ENCODE data around the gene CACNG1. TPM values are rescaled to one million over a fixed set of nuclear protein-coding genes. Genes with fewer than 3 reads are reported as not detected.

CACNG1 gene
- total RNA-seq = not detected in 2 replicates

GRCh38 chr17:67044016-67044772 lies at the start of gene CACNG1:
CACNG1 (plus strand) TSS chr17:67044554; CDS start chr17:67044661, 107 bp downstream.

Other genes starting within 250 kb of the CACNG1 start
- gene CACNG5, start 209.4 kb upstream of the CACNG1 start, total RNA-seq = not detected in 2 replicates
- not detected in 2 replicates for gene CACNG4, start 79.8 kb upstream of the CACNG1 start, total RNA-seq
- gene HELZ, start 200.6 kb downstream of the CACNG1 start, total RNA-seq = 28.0 and 32.9 TPM in 2 replicates

Data from mammary microvascular endothelial cell (primary cell).